Ureter (tissue), 1 donor: ENCODE results near the gene MYCBP. TPM values are rescaled to one million over a fixed set of nuclear protein-coding genes. Genes with fewer than 3 reads are reported as not detected.
"Not testable (repeated sequence)": the region's sequence is repeated elsewhere in the genome, so short reads cannot be mapped to it uniquely, and the experiment has no call there.

Source experiments
- DNase-seq: peaks from one replicate; pipeline ENCODE4 v3.0.0-alpha.2; 2020; ENCODE audit warnings: low spot score
- total RNA-seq: library from RNA; stranded (reverse); gene quantifications from one replicate; pipeline ENCODE4 v1.2.4, GENCODE V29; 2023
- donor health status: DM: yes; HTN: yes; CAD: no.

MYCBP gene
- total RNA-seq, 1 donor from 2014 or later: 29.6 TPM

DNA sequence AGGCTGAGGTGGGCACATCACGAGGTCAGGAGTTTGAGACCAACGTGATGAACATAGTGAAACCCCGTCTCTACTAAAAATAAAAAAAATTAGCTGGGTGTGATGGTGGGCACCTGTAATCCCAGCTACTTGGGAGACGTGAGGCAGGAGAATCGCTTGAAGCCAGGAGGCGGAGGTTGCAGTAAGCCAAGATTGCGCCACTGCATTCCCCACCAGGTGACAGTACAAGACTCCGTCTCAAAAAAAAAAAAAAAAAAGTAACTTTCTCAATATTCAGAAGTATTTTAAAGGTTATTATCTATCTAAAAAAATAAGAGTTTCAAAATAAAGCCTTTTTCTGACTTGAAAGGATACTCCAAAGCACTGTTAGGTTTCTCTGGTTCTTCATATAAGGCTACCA is 5.9 kb downstream of the MYCBP start:
- no peak for DNase-seq

GRCh38 chr1:38865112-38865715 is 7.9 kb downstream of the MYCBP start:
- DNase-seq: no peak

DNA sequence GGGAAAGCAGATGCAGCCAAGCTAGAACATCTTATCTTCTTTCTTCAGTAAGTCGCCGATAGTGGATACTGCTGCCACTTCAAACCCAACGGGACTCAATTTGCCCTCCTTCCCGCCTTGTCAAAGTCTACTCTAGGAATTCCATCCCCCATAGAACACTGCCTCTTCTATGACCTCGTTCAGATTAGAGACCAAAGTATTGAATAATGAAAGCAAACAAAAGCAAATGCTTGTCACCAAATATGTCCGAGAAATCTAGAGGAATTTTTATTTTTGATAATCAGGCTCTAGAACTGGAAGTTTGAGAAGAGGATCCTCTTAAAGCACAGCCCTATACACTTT is 12.7 kb downstream of the MYCBP start:
- DNase-seq: no peak

- peak; percentile 100 for DNase-seq
These were observed 13.3 kb downstream of the MYCBP start, which contains the start of gene RRAGC for GRCh38 chr1:38859561-38860453. Gene RRAGC, minus strand, starts transcription at chr1:38859772. Its CDS starts 126 bp downstream, at chr1:38859646.

DNA sequence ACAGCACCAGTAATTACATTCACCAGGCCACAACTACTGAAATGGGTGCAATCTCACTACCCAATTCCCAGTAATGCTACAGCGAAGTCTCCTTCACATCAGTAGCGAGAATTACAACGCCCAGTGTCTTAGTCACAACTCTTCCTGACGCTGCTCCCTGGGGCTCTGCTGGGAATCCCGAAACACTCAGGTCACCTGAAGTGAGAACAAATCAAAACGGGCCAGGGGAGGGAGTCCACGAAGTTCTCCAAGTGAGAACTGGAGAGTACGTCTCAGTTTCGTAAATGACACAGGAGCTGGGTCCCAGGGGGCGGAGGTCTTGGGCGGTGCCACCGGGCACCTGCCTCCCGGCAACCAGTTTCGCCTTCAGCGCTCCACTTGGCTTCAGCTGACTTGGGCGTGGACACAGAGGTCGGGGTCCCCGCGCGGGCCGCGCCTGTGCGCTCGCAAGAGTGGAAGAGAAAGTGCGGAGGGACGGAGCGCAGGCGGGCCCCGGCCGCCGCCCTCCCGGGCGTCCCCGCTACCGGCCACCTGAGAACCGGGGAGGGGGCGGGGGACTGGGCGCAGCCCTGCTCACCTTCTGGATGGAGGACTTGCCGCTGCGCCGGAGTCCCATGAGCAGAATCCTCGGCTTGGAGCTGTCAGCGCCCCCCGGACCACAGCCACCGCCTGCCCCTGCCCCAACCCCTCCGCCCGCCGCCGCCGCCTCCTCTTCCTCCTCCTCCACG is 14.2 kb downstream of the MYCBP start:
- peak; percentile 51 for DNase-seq

DNA sequence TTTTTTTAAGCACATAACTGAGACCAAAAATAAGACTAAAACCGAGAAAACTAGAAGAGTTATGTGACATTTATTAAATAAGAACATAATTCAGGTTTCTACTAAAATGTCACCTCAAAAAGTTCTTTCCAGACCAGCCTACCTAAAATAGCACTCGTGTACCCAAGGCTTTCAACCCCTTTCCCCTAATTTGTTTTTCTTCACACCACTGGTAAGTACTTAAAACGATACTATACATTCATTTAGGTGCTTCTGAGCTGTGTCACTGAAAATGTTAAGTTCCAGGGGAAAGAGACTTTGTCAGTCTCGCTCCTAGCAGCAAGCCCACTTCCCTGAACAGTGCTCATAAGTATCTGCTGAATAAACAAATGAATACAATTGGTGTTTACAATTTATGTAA is 20.4 kb downstream of the MYCBP start:
- no peak for DNase-seq

DNA sequence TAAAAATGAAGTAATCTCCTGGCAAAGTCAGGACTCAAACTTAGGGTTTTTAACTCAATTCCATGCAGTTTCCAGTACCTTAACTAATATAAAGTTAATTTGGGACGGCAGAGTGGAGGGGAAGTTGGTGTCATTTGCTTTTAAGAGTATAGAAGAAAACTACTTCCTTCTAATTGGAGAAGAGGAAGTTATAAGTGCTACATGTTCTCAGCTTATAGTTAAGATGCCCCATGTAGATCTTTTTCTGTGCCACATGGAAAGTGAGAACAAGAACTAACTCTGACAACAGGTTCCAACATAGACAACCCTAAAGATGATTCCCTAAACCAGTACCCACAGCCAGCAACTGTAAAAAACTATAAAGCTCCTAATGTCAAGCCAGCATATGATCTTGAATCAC is 25.1 kb downstream of the MYCBP start:
- DNase-seq: no peak

- no peak for DNase-seq
These were observed 26.9 kb downstream of the MYCBP start for GRCh38 chr1:38846210-38846609.

GRCh38 chr1:38845088-38845487 is 28.1 kb downstream of the MYCBP start:
- not testable (repeated sequence) for DNase-seq

DNA sequence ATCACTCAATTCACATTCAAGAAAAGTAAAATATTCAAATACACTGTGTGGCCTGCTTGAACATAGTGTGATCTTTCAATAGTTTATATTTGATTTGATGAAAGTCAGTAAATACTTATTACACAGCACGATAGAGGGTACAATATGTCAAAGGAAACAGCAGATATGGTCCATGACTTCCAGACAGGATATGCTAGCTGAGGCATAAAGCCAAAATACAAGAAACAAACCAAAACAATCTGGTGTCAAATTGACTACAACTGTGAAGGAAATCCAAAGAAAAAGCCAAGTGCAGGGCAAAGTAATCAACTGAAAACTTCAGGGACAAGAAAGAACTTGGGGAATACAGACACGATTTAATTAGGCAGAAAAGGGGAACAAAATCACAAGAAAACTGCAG is 32.9 kb downstream of the MYCBP start:
- no peak for DNase-seq

GRCh38 chr1:38839363-38839762 is 33.8 kb downstream of the MYCBP start:
- DNase-seq: no peak

GRCh38 chr1:38836316-38836715 is 36.8 kb downstream of the MYCBP start:
- not testable (repeated sequence) for DNase-seq

DNA sequence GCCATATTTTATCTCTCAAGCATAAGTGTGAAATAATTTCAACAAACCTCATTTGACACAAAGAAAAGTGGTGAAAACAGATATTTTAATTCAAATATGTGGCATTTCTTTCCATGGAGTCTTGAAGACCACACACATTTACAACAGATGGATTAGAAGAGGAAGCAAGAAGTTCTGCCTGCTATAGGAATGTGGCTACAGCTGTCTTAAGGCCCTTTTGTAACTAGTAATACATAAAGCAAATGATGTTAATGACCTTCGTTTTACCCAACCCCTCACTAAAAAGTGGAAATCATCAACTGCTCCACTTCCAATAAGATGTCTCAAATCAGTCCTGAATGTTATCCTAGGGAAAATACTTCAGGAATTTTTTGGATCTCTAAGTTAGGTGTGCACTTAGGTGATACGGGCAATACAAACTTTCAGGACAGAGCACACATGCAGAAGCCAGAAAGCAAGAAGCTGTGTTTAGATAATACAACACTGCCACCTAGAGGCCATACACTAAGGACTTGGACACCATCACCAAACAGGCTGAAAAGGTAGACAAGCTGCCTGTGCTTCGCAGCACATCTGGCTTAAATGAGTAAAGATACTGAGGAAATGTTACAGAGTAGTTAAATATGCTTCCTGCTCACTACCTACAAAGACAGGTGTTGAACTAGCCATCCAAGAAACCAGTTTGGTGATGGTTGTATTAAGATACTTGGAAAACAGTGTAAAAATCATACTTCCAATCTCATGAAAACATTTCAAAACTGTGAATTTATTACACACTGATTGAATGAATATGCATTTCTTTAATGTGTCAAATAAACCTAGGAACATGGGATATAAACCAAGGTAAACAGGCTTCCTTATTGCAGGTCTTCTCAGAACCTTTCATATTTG is 38.0 kb downstream of the MYCBP start:
- DNase-seq: peak; percentile 68

GRCh38 chr1:38834221-38834782 is 38.8 kb downstream of the MYCBP start:
- no peak for DNase-seq

DNA sequence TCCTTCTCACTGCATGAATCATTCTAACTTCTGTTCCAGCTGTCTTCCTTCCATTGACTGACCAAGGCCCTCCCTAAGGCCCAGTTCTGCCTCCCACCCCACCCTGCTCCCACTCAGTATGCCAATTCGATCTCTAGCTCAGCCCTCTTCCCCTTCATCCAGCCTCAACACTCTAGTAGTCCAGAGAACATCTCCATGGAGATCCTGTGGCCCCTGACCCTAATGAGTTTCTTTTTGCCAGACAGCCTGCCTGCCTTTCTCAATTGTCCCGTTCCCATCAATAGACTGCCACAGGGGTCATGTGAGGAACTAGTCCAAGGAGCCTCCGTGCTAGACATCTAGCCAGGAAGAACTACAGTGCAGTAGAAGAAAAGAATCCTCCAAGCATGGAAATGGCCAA is 40.0 kb downstream of the MYCBP start:
- DNase-seq: no peak

GRCh38 chr1:38832370-38832734 is 40.8 kb downstream of the MYCBP start:
- no peak for DNase-seq

GRCh38 chr1:38831731-38832369 is 41.3 kb downstream of the MYCBP start:
- no peak for DNase-seq

- DNase-seq: no peak
These were observed 43.8 kb downstream of the MYCBP start for GRCh38 chr1:38829368-38829767.

GRCh38 chr1:38827318-38827717 is 45.8 kb downstream of the MYCBP start:
- no peak for DNase-seq

DNA sequence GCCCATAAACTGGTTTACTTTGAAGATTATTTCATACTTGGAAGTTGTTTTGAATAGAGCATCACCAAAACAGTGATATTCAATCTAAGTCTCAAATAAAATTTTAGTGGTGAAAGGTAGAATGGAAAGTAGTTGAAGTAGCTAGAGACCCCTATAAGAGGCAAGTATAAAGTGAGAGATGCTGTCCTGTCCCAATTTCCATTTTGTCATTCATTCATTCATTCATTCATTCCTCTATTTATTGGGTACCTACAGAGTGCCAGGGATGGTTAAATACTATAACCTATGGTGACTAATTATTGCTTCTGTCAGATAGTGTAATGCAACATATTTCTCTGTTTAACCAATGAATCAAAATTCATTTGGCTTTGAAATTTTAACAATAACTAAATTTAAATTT is 46.3 kb downstream of the MYCBP start:
- no peak for DNase-seq

GRCh38 chr1:38826262-38826661 is 46.9 kb downstream of the MYCBP start:
- no peak for DNase-seq
